HG03066 (cell line): Measurements from ENCODE around the gene DGKB.

ENCODE experiments used
- ATAC-seq: cut with Tn5 transposase; IDR thresholded peaks from one replicate; pipeline ENCODE4 v1.9.1; 2021; ENCODE audit warnings: low read depth; ENCODE audit not compliant: unreplicated experiment

Gene DGKB

GRCh38 chr7:14184292-14184864, 718.2 kb downstream of the DGKB start:
- ATAC-seq, result no peak

DNA sequence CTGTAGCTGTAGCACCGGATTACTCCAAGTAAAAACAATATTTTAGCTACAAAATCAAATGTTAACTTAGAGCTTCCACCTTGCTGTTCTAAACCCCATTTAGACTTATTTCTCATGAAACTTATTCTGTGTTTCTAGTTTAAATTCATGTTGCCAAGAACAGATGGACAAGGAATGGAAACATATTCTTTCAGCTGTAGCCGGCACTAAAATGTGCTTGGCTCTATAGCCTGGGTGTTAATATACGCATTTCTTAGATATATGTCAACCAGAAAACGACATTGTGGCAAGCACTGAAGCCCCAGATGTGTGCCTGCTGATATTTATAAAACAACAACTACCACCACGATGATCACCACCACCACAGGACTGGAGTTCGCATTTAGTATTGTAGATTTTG, 722.8 kb downstream of the DGKB start:
- ATAC-seq, result no peak

GRCh38 chr7:14177876-14178275, 724.7 kb downstream of the DGKB start:
- ATAC-seq, result no peak

- ATAC-seq, result no peak
Observed at GRCh38 chr7:14170872-14171271, 731.7 kb downstream of the DGKB start.

- no peak for ATAC-seq
Observed at GRCh38 chr7:14158111-14158510, 744.4 kb downstream of the DGKB start.

- ATAC-seq, result no peak
Observed at GRCh38 chr7:14156436-14156835, 746.1 kb downstream of the DGKB start.

DNA sequence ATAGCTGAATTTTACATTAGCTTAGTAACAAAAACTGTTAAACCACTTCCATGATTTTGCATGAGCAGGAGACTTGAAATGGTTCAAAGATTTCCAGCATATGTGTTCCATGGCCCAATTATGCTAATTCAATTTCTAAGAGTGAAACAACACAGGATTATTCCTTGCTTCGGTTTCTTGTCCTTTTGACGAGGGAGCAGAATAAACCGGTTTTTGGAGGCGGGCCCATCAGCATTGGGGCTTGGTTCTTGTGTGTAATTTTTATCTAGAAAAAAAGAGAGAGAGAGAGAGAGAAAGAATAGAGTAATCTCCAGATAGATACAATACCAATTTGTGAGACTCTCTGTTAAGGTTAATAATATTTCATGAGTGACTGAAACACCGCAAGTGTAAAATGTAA, 753.6 kb downstream of the DGKB start:
- ATAC-seq, result no peak

- no peak for ATAC-seq
Observed at GRCh38 chr7:14147532-14147931, 755.0 kb downstream of the DGKB start.

GRCh38 chr7:14144538-14144937, 758.0 kb downstream of the DGKB start:
- no peak for ATAC-seq

GRCh38 chr7:14144109-14144508, 758.4 kb downstream of the DGKB start:
- ATAC-seq, result no peak

DNA sequence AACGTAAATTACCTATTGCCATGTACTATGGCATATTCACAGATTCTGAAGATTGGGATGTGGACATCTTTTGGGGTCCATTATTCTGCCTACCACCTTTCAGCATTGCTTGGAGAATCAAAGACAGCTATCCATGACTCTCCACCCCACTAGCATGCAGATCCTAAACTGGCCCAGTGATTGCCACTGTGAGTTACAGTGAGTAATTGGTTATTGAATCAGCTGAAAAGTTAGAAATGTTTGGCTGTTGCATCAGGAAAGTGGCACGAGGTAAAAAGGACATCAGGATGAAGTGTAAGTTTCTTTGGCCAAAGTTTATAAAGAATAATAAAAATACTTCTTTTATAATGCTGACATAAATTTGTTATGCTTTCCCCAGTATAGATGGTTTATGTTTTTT, 764.9 kb downstream of the DGKB start:
- ATAC-seq, result no peak

- no peak for ATAC-seq
Observed at GRCh38 chr7:14133752-14134151, 768.8 kb downstream of the DGKB start.

GRCh38 chr7:14125998-14126397, 776.6 kb downstream of the DGKB start:
- ATAC-seq, result no peak

- ATAC-seq, result no peak
Observed at GRCh38 chr7:14124716-14125115, 777.8 kb downstream of the DGKB start.

- ATAC-seq, result no peak
Observed at GRCh38 chr7:14123923-14124322, 778.6 kb downstream of the DGKB start.

DNA sequence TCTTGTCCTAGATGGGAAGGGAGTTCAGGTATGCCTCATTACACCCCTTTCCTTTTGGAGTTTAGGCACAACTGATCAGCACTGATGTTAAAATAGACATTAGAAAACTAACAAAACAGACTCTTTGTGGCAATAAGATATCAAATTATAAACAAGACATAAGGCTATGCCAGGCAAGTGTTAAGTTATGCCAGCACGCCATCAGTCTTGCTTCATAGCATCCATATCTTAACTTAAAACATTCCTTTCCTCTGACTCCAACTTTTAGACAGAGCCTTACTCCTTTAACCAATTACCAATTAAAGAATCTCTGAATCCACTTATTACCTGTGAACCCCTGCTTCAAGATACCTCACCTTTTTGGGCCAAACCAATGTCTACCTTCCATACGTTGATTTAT, 786.9 kb downstream of the DGKB start:
- ATAC-seq, result no peak

GRCh38 chr7:14104861-14105260, 797.7 kb downstream of the DGKB start:
- ATAC-seq, result no peak

- no peak for ATAC-seq
Observed at GRCh38 chr7:14096159-14096558, 806.4 kb downstream of the DGKB start.

DNA sequence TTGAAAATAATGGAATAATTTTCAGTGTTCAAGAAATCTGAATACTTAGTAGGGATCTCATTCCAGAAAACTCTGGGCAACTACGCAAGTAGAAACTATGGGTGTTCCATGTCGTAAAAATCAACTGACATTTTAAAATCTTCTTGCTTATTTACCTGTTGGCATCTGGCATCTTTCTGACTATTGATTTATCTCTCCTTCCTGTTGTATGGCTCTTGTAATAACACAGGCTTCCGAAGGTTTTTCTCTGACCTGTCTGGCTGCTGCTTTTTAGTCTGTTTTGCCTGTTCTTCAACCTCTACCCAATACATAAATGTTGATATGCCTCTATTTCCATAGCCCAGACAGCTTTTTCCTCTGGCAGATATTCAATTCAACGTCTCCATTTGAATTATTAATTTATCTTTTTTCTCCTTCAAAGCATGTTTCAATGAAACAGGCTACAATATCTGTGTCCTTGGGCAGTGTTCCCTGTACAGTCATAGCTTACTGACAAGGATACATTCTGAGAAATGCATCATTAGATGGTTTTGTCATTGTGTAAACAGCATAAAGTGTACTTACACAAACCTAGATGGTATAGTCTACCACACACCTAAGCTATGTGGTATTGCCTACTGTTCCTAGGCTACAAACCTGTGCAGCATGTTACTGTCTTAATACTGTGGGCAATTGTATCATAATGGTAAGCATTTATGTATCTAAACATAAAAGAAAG, 807.2 kb downstream of the DGKB start:
- no peak for ATAC-seq
